ENCODE results near the gene PLAAT3. TPM values are rescaled to one million over a fixed set of nuclear protein-coding genes. Genes with fewer than 3 reads are reported as not detected.

Gene PLAAT3
- total and polyA plus RNA-seq, 2 of the 8 experiments (the other 6 are each of a cell fraction or from before 2014, with no cell fraction given) = 109 to 190 TPM

DNA sequence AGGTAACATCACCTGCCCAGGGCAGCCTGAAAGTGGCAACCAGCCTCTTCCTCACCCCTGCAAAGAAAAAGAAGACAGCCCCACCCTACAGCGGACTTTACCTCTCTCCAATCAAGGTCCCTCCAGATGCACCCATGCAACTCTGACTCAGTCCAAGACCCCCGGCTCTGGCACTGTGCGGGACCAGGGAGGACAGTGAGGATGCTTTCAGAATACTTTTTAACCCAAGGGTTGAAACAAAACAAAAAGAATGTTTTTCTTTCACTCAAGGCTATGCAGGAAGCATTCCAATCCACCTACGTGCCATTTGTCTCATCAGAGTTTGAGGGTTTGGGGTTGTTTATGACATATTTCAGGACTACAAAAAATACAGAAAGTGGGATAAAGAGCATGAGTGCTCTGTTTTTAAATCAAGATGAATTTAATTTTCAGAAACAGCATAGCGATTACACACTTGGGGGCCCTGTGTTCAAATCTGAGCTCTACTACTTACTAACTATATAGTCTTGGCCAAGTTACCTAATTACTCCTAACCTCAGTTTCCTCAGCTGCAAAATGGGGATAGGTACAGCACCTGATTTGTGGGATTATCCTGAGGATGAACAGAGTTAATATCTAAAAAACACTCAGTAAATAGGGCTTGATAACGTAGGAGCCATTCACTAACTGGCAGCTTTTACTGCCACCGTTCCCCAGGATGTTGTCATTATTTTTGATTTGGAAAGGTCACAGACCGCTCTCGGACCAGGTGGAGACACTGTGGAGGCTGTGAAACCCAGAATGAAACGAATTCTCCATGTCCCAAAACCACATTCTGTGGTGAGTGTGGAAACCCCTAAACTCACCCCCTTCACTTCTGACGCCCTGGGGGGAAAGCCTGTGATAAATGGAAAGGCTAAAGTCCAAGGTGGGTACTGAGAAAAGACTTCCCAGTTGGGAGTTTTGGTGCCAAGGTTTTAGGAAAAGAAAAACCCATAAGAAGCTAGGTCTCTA is 5.6 kb downstream of the PLAAT3 start:
- Histone ChIP-seq H3K56ac (replicated peaks; ENCODE audit: insufficient read length, low read depth, low read length) (no peak overlapping the region), H3K4me2 (ENCODE audit: insufficient read depth in 1 of 2, low read depth in 2 of 2, low read length in 2 of 2) (no peak overlapping the region), H2BK5ac (ENCODE audit: low read depth, low read length) (peak overlapping the region; percentile 52; the same call in 1 of the 2 replicates), H3K14ac (ENCODE audit: insufficient read length) (no peak overlapping the region), H3K4me1 (replicated peaks in 1 of 4; ENCODE audit: control insufficient read depth in 3 of 4, insufficient read depth in 4 of 4, low read length in 3 of 4) (peaks cover 12 to 31% (median 15%) of the 10 kb centered on the region in 4 experiments), H2AFZ (ENCODE audit: low read length) (no peak overlapping the region), H3K23ac (ENCODE audit: insufficient read length) (no peak overlapping the region), H3K23me2 (ENCODE audit: low read depth, low read length) (peaks cover 4% of the 10 kb centered on the region; the same call in 1 of the 2 replicates), H2BK12ac (ENCODE audit: low read depth, low read length) (no peak overlapping the region; the same call in none of the 2 replicates), H2BK20ac (ENCODE audit: low read length) (no peak overlapping the region), H4K8ac (ENCODE audit: extremely low read depth, insufficient read depth, low read length) (no peak overlapping the region), H3K79me2 (ENCODE audit: control insufficient read depth in 1 of 2, insufficient read depth in 2 of 2, low read length in 2 of 2) (peaks cover 12 to 83% of the 10 kb centered on the region in 2 experiments), H3K79me1 (ENCODE audit: low read depth, low read length) (peaks cover 16% of the 10 kb centered on the region; the same call in 1 of the 2 replicates), H4K20me1 (replicated peaks in 1 of 2; ENCODE audit: control insufficient read depth in 1 of 2, insufficient read depth in 2 of 2, low read length in 2 of 2) (no peaks in the 10 kb centered on the region), H3K9me3 (ENCODE audit: insufficient read depth in 2 of 2, low read depth in 1 of 2, low read length in 1 of 2) (no peaks in the 10 kb centered on the region), H3K27me3 (replicated peaks in 1 of 4; ENCODE audit: control insufficient read depth in 3 of 4, extremely low read depth in 1 of 4, insufficient read depth in 3 of 4, low read length in 3 of 4) (no peaks in the 10 kb centered on the region), H4K5ac (ENCODE audit: insufficient read length, low read depth, low read length) (no peak overlapping the region), H3K27ac (ENCODE audit: low read depth, low read length) (no peak overlapping the region), H3K4me3 (ENCODE audit: extremely low read depth in 1 of 4, insufficient read depth in 2 of 4, low read depth in 3 of 4, low read length in 4 of 4) (no peak overlapping the region), H3K9ac (replicated peaks in 1 of 4; ENCODE audit: extremely low read depth in 1 of 4, low read depth in 3 of 4, low read length in 3 of 4) (no peak overlapping the region), H2BK15ac (ENCODE audit: low read length) (no peak overlapping the region; the same call in 1 of the 2 replicates), H2AK5ac (ENCODE audit: low read depth, low read length) (peak overlapping the region; percentile 69; the same call in 1 of the 2 replicates), H2BK120ac (replicated peaks; ENCODE audit: low read depth, low read length) (no peak overlapping the region), H3K4ac (replicated peaks; ENCODE audit: insufficient read length, low read depth, low read length) (no peak overlapping the region), H3K18ac (ENCODE audit: extremely low read depth, low read length) (no peak overlapping the region), H3K36me3 (ENCODE audit: control insufficient read depth in 2 of 4, insufficient read depth in 4 of 4, low read length in 3 of 4) (no peaks in the 10 kb centered on the region), H4K91ac (replicated peaks; ENCODE audit: insufficient read length, low read length) (peak overlapping the region; percentile 71)
- ChIA-PET CTCF (ENCODE audit: partially characterized antibody) (interaction anchor here (1.0 to 4.3 kb wide), 4 partner anchors 20 to 130 kb away, joined by 3 to 16 read pairs (median 8); no protein-coding TSS in a partner anchor), POLR2A (ENCODE audit: partially characterized antibody) (interaction anchor here (1.5 to 1.7 kb wide), 2 partner anchors 11 to 13 kb away, joined by 3 to 5 read pairs; no protein-coding TSS in a partner anchor)
- WGBS, 2 experiments (ENCODE audit: extremely low coverage in 1 of 2, insufficient coverage in 1 of 2, insufficient read length in 1 of 2, insufficient replicate concordance in 2 of 2, low coverage in 1 of 2, low lambda C conversion rate in 2 of 2, missing lambda C conversion rate in 1 of 2) = 86% methylated on average over 11 of the region's 11 CpGs; no CpG with 5 or more reads in 1 of the 2 experiments
- DNase-seq (ENCODE audit: low read depth in 1 of 2, low spot score in 2 of 2) = no peak
- no peak for FAIRE-seq
- TF ChIP-seq KDM5A (IDR thresholded peaks at IDR 0.05; ENCODE audit: low read length) (no peak), BRCA1 (IDR thresholded peaks at IDR 0.05; ENCODE audit: low read depth, low read length) (no peak), CREB1 (IDR thresholded peaks at IDR 0.05) (no peak), SRF (IDR thresholded peaks at IDR 0.05; ENCODE audit: low read depth, low read length) (no peak), CTBP2 (IDR thresholded peaks at IDR 0.05; ENCODE audit: borderline replicate concordance, insufficient read depth, insufficient read length, low read length) (no peak), SIN3A (conservative IDR thresholded peaks at IDR 0.05 in 1 of 2, IDR thresholded peaks at IDR 0.05 in 1 of 2; ENCODE audit: low read depth in 1 of 2, low read length in 2 of 2) (no peak)
- TF ChIP-seq, protein P1, sequence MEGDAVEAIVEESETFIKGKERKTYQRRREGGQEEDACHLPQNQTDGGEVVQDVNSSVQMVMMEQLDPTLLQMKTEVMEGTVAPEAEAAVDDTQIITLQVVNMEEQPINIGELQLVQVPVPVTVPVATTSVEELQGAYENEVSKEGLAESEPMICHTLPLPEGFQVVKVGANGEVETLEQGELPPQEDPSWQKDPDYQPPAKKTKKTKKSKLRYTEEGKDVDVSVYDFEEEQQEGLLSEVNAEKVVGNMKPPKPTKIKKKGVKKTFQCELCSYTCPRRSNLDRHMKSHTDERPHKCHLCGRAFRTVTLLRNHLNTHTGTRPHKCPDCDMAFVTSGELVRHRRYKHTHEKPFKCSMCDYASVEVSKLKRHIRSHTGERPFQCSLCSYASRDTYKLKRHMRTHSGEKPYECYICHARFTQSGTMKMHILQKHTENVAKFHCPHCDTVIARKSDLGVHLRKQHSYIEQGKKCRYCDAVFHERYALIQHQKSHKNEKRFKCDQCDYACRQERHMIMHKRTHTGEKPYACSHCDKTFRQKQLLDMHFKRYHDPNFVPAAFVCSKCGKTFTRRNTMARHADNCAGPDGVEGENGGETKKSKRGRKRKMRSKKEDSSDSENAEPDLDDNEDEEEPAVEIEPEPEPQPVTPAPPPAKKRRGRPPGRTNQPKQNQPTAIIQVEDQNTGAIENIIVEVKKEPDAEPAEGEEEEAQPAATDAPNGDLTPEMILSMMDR (IDR thresholded peaks at IDR 0.05; ENCODE audit: control extremely low read depth in 1 of 3, insufficient read depth in 1 of 3, low read depth in 1 of 3, low read length in 3 of 3) = no peak
